NCI-H2081 (cell line): ENCODE measurements around the gene BAHCC1.
"Not testable (repeated sequence)": the region's sequence is repeated elsewhere in the genome, so short reads cannot be mapped to it uniquely, and the experiment has no call there.

ENCODE experiments used
- DNase-seq, 2 experiments: peaks; one replicate each; lab custom pipeline; 2025; lab: John Stamatoyannopoulos, UW

Gene BAHCC1

DNA sequence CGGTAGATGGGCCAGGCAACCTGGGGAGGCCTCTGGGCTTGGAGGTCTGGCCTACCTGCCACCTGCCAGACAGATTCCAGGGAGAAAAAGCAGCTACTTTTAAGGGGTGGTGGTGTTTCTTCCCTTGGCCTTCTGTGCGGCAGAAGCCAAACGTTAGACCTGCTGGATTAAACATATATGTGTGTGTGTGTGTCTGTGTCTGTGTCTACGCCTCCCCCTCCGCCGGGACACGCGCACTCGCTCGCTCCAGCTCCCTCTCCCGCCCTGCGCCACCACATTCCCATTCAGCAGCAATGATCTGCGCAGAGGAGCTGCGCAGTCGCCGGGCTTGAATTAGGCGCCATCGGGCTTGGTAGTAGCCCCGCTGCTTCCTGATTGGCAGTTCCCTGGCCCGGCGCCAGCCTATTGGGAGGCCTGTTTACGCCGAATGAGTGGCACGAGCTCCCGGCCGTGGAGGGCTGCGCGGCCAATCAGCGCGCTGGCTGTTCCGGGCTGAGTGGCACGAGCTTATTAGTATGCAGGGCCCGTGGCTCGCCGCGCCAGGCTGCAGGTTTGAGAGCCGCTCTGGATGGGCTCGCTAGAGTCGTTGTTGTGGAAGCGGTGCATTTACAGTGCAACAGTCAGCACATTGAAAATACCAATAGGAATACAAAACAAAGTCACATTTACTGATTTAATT, at the start of gene BAHCC1:
BAHCC1 (plus strand) TSS at position 537 of the 679 bp plus-strand sequence. CDS start 4,283 bp downstream, outside the sequence.
- peak; percentile 99 for DNase-seq

- DNase-seq = peak; percentile 98
Observed at GRCh38 chr17:81346090-81346907, 49.0 kb upstream of the BAHCC1 start.

- no peak for DNase-seq
Observed at GRCh38 chr17:81346908-81347349, 48.3 kb upstream of the BAHCC1 start.

DNA sequence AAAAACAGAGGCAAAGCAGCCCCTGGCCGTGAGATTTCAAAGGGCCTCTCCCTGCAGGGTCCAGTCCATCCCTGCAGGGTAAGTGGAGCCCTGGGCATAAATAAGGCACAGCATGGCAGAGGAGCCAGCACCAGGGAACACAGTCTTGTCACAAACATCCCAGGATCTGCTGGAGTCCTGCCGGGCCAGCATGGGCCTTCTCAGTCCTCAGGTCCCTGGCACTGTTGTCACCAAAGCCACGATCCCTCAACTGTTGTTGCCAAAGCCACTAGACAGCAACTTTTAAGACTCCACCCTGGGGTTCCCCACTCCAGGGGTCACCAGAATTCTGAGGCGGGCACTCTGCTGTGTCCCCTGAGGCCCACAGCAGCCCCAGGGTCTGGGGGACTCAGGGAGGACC, 47.8 kb upstream of the BAHCC1 start:
- no peak for DNase-seq

GRCh38 chr17:81348097-81349055, 46.9 kb upstream of the BAHCC1 start:
- DNase-seq = peak in 1 of 2 experiments; percentile 24

GRCh38 chr17:81349397-81350319, 45.6 kb upstream of the BAHCC1 start:
- DNase-seq = no peak

- DNase-seq = no peak
Observed at GRCh38 chr17:81350320-81350890, 44.9 kb upstream of the BAHCC1 start.

DNA sequence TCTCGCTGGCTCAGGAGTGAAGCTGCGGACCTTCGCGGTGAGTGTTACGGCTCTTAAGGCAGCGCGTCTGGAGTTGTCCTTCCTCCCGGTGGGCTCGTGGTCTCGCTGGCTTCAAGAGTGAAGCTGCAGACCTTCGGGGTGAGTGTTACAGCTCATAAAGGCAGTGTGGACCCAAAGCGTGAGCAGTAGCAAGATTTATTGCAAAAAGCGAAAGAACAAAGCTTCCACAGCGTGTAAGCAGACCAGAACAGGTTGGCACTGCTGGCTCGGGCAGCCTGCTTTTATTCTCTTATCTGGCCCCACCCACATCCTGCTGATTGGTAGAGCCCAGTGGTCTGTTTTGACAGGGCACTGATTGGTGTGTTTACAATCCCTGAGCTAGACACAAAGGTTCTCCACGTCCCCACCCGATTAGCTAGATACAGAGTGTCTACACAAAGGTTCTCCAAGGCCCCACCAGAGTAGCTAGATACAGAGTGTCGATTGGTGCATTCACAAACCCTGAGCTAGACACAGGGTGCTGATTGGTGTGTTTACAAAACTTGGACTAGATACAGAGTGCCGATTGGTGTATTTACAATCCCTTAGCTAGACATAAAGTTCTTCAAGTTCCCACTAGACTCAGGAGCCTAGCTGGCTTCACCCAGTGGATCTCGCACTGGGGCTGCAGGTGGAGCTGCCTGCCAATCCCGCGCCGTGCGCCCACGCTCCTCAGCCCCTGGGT, 43.8 kb upstream of the BAHCC1 start:
- not testable (repeated sequence) for DNase-seq

GRCh38 chr17:81352056-81352455, 43.2 kb upstream of the BAHCC1 start:
- not testable (repeated sequence) for DNase-seq

DNA sequence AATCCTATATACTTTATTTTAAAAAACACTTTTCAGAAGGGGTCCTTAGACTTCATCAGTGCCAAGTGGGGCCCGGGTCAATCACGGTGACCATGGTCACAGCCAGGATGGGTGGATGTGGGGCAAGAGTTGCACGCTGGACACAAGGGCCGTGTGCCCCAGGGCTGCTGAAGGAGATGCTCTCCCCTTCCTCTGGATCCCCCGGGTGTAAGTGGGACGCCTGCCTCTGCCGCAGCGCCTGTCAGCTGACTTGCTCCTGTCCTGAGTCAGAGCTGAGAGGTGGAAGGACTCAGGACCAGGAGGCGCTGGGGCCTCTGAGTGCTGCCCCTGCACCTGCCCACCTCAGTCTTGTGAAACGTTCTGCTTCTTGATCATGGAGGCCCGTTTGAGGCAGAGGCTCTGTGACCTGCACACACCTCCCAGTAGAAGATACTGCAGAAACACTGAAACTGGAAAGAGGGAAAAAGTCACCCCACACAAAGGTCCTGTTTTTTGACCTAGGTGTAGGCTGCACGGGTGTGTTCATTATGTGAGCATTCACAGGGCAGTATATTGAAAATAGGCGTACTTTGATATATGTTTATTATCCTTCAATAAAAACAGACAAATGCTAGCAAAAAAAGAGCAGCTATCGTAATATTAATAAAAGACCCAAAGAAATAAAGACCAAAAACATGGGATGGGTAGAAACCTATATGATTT, 40.9 kb upstream of the BAHCC1 start:
- DNase-seq = no peak

GRCh38 chr17:81354954-81355347, 40.3 kb upstream of the BAHCC1 start:
- DNase-seq = no peak

DNA sequence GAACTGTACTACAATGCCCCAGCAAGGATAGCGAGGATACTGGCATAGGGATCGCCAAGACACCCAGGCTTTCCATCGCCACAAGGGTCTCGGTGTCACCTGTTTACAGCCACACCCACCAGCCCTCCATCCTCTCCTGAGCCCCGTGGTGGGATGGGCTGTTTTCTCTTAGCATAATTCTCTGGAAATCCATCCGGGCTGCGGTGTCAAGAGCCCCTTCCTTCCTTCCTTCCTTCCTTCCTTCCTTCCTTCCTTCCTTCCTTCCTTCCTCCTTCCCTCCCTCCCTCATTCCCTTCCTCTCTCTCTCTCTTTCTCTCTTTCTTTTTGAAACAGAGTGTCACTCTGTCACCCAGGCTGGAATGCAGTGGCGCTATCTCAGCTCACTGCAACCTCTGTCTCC, 36.0 kb upstream of the BAHCC1 start:
- DNase-seq = no peak

DNA sequence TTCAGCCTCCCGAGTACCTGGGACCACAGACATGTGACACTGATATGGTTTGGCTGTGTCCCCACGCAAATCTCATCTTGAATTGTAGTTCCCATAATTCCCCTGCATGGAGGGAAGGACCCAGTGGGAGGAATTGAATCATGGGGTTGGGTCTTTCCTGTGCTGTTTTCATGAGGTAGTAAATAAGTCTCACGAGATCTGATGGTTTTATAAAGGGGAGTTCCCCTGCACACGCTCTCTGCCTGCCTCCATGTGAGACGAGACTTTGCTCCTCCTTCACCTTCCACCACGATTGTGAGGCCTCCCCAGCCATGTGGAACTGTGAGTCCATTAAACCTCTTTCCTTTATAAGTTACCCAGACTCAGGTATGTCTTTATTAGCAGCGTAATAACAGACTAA, 33.3 kb upstream of the BAHCC1 start:
- DNase-seq = not testable (repeated sequence)

DNA sequence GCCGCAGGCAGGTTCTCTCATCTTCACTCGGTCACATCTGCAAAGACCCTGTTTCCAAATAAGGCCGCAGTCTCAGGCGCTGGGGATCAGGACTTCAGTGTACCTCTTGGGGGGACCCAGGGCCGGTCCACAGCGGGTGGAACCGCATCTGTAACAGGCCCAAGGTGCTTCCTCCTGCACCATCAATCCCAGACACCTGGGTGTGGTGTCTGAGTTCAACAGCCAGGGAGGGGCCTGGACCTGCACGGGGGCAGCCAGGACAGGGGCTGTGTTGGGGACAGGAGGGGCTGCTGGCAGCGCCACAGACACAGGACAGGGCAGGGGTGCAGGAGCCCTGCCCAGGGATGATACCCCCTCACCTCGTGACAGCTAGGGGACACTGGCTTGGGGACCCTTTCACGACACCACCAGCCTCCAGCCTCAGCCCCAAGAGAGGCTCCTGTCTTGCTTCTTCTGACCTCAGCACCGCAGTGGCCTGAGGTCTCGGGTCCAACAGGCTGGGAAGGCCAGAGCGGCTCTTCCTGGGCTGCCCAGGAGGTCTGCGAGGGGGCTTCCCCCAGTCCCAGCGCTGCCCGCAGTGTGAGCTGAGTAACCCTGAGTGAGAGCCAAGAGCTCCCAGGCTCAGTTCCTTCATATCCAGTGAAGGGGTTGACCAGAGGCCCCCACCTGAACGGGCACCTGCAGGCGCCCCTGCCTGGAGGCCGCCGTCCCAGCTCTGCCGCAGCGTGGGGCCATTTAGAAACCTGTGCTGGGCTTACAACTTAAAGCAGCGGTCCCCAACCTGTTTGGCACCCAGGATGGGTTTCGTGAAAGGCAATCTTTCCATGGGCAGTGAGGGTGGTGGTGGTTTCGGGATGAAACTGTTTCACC, 30.7 kb upstream of the BAHCC1 start:
- DNase-seq = no peak

GRCh38 chr17:81365148-81365600, 30.1 kb upstream of the BAHCC1 start:
- DNase-seq = peak in 1 of 2 experiments; percentile 55

DNA sequence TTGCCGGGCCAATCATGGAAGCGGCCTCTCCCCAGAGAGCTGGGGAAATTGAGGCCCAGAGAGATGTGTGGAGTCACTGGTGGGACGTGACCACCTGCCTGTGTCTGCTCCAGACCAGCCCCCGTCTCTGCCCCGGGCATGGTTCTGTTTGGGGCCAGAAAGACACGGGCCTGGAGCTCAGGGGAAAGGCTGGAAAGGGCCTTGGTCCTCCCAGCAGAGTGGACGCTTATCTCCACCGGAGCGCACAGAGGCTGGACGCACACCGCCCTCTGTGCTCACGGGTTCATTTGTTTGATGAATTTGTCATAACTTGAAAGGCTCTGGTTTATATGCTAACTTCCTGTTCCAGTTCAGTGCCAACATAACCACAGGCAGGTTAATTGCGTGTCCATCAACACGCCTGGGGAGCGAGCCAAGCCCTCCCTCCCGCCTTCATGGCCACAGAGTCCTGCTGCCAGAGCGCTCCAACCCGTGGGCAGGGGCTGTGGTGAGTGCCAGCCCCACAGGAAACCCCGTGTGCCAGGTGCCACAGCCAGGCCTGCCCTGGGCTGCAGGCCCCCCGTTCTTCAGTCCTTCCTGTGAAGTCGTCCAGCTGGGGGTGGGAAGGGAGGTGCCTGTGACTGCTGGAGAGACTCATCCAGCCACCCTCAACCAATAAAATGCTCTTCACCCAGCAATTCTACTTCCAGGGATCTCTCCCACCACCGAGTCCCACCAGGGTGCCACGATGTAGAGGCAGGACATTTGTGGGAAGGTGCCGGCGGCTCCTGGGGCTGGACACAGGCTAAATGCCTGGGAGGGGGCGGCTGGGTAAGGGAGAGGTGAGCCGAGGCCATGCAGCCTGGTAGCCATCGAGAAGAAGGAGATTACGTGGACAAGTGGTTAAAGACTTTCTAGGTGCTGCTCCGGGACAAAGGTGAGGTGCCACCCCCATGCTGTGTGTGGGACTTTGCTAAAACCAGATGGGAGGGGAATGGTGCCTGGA, 29.4 kb upstream of the BAHCC1 start:
- DNase-seq = peak; percentile 80 to 92

DNA sequence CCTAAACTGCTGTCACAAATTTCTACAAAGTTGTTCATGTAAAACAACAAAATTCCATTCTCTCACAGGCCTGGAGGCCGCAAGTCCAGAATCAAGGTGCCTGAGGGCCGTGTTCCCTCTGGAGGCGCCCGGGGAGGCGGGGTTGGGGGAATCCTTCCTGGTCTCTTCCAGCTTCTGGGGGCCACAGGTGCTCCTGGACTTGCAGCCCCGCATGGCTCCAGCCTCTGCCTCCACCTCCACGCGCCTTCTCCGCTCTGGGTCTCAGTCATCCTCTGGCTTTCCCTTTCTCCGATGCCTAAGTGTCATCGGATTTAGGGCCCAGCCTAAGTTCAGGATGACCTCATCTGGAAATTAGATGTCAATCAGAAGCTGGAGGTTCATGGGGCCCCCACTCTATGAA, 28.6 kb upstream of the BAHCC1 start:
- no peak for DNase-seq
